GM12878 (cell line): Measurements from ENCODE around the gene ZNF532. TPM values are rescaled to one million over a fixed set of nuclear protein-coding genes. Genes with fewer than 3 reads are reported as not detected.

Experiments used
- CBX5 ChIP-seq: sonication (generic); IDR thresholded peaks from 2 replicates; pipeline ENCODE4 v1.6.1; 2016; ENCODE audit warnings: low read depth, moderate library complexity, mild to moderate bottlenecking, inconsistent platforms
- CUX1 ChIP-seq: IDR thresholded peaks from 2 replicates; pipeline ENCODE4 v1.6.1; 2012; ENCODE audit warnings: improper control_type of control experiment, low read depth, low read length; ENCODE audit not compliant: insufficient replicate concordance
- EZH2 ChIP-seq: IDR thresholded peaks from 2 replicates; pipeline ENCODE4 v1.6.1; 2012; ENCODE audit warnings: low read depth, mild to moderate bottlenecking, control low read depth, inconsistent platforms, low read length, borderline replicate concordance; ENCODE audit not compliant: control insufficient read depth
- MYC ChIP-seq: IDR thresholded peaks from 2 replicates; pipeline ENCODE4 v1.6.1; 2011; ENCODE audit warnings: mild to moderate bottlenecking, low read length, moderate library complexity, inconsistent platforms; ENCODE audit not compliant: insufficient read depth, insufficient replicate concordance, insufficient read length, severe bottlenecking
- RELA ChIP-seq: fragments of 450-650 bp; IDR thresholded peaks from 2 replicates; pipeline ENCODE4 v1.8.0; 2014; ENCODE audit warnings: borderline replicate concordance; ENCODE audit not compliant: partially characterized antibody
- SUPT20H ChIP-seq: IDR thresholded peaks from 2 replicates; pipeline ENCODE4 v1.6.1; 2011; ENCODE audit warnings: low read depth, mild to moderate bottlenecking, low read length, moderate library complexity, borderline replicate concordance; ENCODE audit not compliant: control insufficient read depth
- ZBTB4 ChIP-seq: fragments of 450-650 bp; formaldehyde crosslinking; IDR thresholded peaks from 2 replicates; pipeline ENCODE4 v1.4.0; 2022; ENCODE audit warnings: mild to moderate bottlenecking, moderate library complexity
- ZNF207 ChIP-seq: fragments of 450-650 bp; IDR thresholded peaks from 2 replicates; pipeline ENCODE4 v1.6.1; 2014; ENCODE audit warnings: antibody characterized with exemption, mild to moderate bottlenecking, borderline replicate concordance
- polyA plus RNA-seq, 11 experiments: library from polyadenylated mRNA; depleted of rRNA in 4 of 11; unstranded in 6 of 11; stranded (reverse) in 5 of 11; fragments of >200 nt; fragmentation: Nextera tagmentation in 4 of 11; fragmentation: Illumina TruSeq in 1 of 11; extraction: Ambion mirVana in 4 of 11; extraction: Trizol in 1 of 11; gene quantifications; 1 replicate in 1 of 11; 2 replicates in 10 of 11; pipeline versions ENCODE4 v1.2.1 to v1.2.3, GENCODE V29; 2011 to 2016; ENCODE audit warnings: inconsistent platforms in 2 of 11, missing spikeins in 2 of 11, low read depth in 1 of 11
- total RNA-seq, 4 experiments: library from RNA; depleted of rRNA in 3 of 4; stranded (reverse); fragments of >200 nt in 3 of 4; fragmentation: Illumina TruSeq in 1 of 4; extraction: Trizol in 1 of 4; gene quantifications; 2 replicates each; pipeline versions ENCODE4 v1.2.1 to v1.2.3, GENCODE V29; 2013 to 2021

ZNF532 gene
- total and polyA plus RNA-seq, 10 of the 15 experiments (the other 5 are each of a cell fraction or from before 2014, with no cell fraction given), result 0.44 to 3.4 (median 1.4) TPM

GRCh38 chr18:58941426-58942099 is 76.9 kb downstream of the ZNF532 start (continued):
- no peak for TF ChIP-seq CUX1
- no peak for TF ChIP-seq MYC
- TF ChIP-seq CBX5, result no peak
- TF ChIP-seq ZBTB4, result no peak
- TF ChIP-seq RELA, result no peak
- TF ChIP-seq ZNF207, result no peak
- TF ChIP-seq SUPT20H, result no peak
- TF ChIP-seq EZH2, result no peak
